Measurements from ENCODE around the gene EPO.
"Not testable (repeated sequence)": the region's sequence is repeated elsewhere in the genome, so short reads cannot be mapped to it uniquely, and the experiment has no call there.

EPO gene

DNA sequence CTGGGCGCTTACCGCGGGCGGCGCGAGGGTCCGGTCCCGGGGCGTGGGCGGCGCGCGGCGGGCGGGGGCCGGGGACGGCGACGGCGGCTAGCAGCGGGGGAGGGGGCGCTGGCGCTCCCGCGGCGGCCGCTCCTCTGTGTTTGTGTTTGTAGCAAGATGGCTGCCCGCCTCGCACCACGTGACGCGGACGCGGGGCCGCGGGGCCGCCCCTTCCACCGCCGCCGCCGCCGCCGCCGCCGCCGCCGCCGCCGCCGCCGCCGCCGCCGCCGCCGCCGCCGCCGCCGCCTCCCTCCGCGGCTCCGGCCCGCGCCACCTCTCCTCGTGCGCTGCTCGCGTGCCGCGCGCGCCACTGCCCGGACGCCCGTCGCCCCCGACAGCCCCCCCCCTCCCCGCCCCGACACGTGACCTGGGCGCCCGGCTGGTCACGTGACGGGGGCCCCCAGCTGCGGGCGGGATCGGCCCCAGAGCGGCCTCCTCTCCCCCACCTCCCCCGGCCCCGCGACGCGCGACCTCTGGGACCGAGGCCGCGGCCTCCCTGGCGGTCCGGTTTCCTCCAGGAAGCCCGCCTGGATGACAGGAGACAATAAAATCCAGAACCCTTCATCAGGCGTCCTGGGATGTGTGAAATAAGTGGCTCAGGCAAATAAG lies 26.0 kb upstream of the EPO start, which contains the start of gene GIGYF1:
Gene GIGYF1, minus strand, starts transcription at position 153 of the 648 bp plus-strand sequence. CDS start 6,012 bp downstream, outside the sequence.
- TF ChIP-seq L3MBTL2 (conservative IDR thresholded peaks at IDR 0.05) (peak; percentile 97), CTBP1 (IDR thresholded peaks at IDR 0.05; ENCODE audit: borderline replicate concordance) (no peak), FOXM1 (IDR thresholded peaks at IDR 0.05; ENCODE audit: borderline replicate concordance) (no peak), HDGF (IDR thresholded peaks at IDR 0.05; ENCODE audit: borderline replicate concordance) (no peak), ARNT (IDR thresholded peaks at IDR 0.05) (no peak), ELF4 (IDR thresholded peaks at IDR 0.05) (no peak), ZNF384 (IDR thresholded peaks at IDR 0.05) (no peak)
- peak; percentile 82 for DNase-seq (ENCODE audit: extremely low spot score)
- ChIA-PET CTCF (interaction anchor here (0.5 kb wide), 1 partner anchor 32 kb away, joined by 3 read pairs; no protein-coding TSS in a partner anchor), POLR2A (interaction anchor here (0.6 to 6.5 kb wide), 7 partner anchors 9 to 158 kb away, joined by 3 to 61 read pairs (median 4); partner anchors contain the start of genes FBXO24, MOSPD3, POP7 and SLC12A9)

DNA sequence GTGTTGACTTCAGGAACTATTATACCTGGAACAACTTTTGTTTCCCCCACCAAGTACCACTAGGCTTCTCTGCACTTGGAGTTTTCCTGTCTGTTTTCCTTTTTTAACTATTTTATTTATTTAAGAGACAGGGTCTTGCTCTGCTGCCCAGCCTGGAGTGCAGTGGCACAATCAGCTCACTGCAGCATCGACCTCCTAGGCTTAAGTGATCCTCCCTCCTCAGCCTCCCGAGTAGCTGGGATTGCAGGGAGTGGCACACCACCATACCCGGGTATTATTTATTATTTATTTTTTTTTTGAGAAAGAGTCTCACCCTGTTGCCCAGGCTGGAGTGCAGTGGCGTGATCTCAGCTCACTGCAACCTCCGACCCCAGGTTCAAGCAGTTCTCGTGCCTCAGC lies 24.1 kb upstream of the EPO start:
- ChIA-PET POLR2A (interaction anchor here (1.2 to 6.5 kb wide), 2 partner anchors 9 to 156 kb away, joined by 3 to 61 read pairs; partner anchors contain the start of genes POP7 and SLC12A9), CTCF (interaction anchor here (2.5 kb wide), 1 partner anchor 9 kb away, joined by 17 read pairs; the partner anchor contains the start of gene POP7)
- no peak for DNase-seq (ENCODE audit: extremely low spot score)
- TF ChIP-seq LEF1 (IDR thresholded peaks at IDR 0.05; ENCODE audit: borderline replicate concordance) (no peak), SP1 (IDR thresholded peaks at IDR 0.05) (no peak), L3MBTL2 (conservative IDR thresholded peaks at IDR 0.05) (no peak), SUZ12 (IDR thresholded peaks at IDR 0.05) (no peak), NFRKB (IDR thresholded peaks at IDR 0.05) (no peak), FOXK2 (IDR thresholded peaks at IDR 0.05) (no peak), ZNF384 (IDR thresholded peaks at IDR 0.05) (no peak), HDGF (IDR thresholded peaks at IDR 0.05; ENCODE audit: borderline replicate concordance) (no peak)
- TF ChIP-seq, protein P1, sequence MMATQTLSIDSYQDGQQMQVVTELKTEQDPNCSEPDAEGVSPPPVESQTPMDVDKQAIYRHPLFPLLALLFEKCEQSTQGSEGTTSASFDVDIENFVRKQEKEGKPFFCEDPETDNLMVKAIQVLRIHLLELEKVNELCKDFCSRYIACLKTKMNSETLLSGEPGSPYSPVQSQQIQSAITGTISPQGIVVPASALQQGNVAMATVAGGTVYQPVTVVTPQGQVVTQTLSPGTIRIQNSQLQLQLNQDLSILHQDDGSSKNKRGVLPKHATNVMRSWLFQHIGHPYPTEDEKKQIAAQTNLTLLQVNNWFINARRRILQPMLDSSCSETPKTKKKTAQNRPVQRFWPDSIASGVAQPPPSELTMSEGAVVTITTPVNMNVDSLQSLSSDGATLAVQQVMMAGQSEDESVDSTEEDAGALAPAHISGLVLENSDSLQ (IDR thresholded peaks at IDR 0.05), result no peak

DNA sequence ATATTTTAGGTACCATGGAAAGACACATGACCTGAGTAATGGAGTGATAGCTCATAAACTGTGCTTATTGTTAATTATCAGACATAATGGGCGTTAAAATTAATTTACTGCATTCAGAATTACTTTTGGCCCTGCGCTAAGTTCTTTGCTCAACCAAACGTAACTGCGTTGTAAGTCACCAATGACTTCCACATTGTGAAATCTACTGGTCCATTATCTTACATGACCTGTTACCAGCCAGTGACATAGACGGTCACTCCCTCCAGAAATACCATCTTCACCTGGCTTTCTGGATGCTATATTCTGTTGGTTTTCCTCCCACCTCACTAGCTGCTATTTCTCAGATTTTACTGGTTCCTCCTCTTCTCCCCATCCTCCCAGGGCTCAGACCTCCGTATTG lies 21.2 kb upstream of the EPO start:
- no peak for DNase-seq (ENCODE audit: extremely low spot score)
- TF ChIP-seq L3MBTL2 (conservative IDR thresholded peaks at IDR 0.05) (no peak), ELF4 (IDR thresholded peaks at IDR 0.05) (no peak), NFRKB (IDR thresholded peaks at IDR 0.05) (no peak), TARDBP (IDR thresholded peaks at IDR 0.05) (no peak), CTBP1 (IDR thresholded peaks at IDR 0.05; ENCODE audit: borderline replicate concordance) (no peak), HDGF (IDR thresholded peaks at IDR 0.05; ENCODE audit: borderline replicate concordance) (no peak)
- TF ChIP-seq, protein P1 (IDR thresholded peaks at IDR 0.05), result no peak
- POLR2A ChIA-PET, result no interaction called here
- CTCF ChIA-PET, result interaction anchor here (1.2 kb wide), 1 partner anchor 135 kb away, joined by 6 read pairs; no protein-coding TSS in a partner anchor

DNA sequence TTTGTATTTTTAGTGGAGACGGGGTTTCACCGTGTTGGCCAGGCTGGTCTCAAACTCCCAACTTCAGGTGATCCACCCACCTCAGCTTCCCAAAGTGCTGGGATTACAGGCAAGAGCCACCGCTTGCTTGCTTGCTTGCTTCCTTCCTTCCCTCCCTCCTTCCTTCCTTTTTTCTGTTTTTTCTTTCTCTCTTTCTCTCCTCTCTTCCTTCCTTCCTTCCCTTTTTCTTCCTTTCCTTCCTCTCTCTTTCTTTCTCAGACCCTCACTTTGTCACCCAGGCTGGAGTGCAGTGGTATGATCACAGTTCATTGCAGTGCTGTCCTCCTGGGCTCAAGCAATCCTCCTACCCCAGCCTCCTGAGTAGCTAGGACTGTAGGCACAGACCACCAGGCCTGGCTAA lies 19.2 kb upstream of the EPO start:
- CTCF ChIA-PET; DNase-seq (ENCODE audit: extremely low spot score): not testable (repeated sequence)
- POLR2A ChIA-PET, result interaction anchor here (1.4 kb wide), 1 partner anchor 151 kb away, joined by 5 read pairs; the partner anchor contains the start of gene SLC12A9

DNA sequence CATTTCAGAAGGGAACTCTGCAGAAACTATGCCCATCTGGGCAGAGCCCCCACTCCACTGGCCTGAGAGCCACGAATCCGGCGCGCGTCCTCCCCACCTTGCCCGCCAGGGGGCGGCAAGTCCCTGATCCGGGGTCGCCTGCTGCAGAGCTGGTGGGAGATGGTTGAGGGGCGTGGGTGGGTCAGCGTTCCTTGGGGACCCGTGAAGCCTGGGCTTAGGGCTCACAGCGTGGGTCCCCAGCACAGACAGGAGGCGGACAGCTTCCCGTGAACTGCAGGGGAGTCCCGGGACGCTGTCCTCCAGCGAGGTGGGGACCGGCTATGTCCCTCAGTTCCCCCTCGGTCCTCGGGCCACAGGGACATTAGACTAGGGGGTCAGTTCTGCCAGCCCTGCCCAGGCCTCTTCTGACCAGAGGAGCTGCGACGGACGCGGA lies 14.9 kb upstream of the EPO start:
- TF ChIP-seq ARNT (IDR thresholded peaks at IDR 0.05), result no peak
- TF ChIP-seq SUZ12 (IDR thresholded peaks at IDR 0.05), result no peak
- TF ChIP-seq FOXM1 (IDR thresholded peaks at IDR 0.05; ENCODE audit: borderline replicate concordance), result no peak
- no peak for TF ChIP-seq BHLHE40 (IDR thresholded peaks at IDR 0.05; ENCODE audit: borderline replicate concordance)
- no peak for TF ChIP-seq NFRKB (IDR thresholded peaks at IDR 0.05)
- no peak for TF ChIP-seq TARDBP (IDR thresholded peaks at IDR 0.05)
- TF ChIP-seq FOXK2 (IDR thresholded peaks at IDR 0.05), result no peak
- TF ChIP-seq, protein P1 (IDR thresholded peaks at IDR 0.05), result no peak
- POLR2A ChIA-PET, result interaction anchor here (0.6 to 4.8 kb wide), 42 partner anchors 10 to 460 kb away, joined by 3 to 68 read pairs (median 5); partner anchors contain the start of genes EPHB4, EPO, FBXO24 and GIGYF1
- peak; percentile 87 for DNase-seq (ENCODE audit: extremely low spot score)
- CTCF ChIA-PET, result interaction anchor here (0.6 to 3.0 kb wide), 18 partner anchors 10 to 374 kb away, joined by 3 to 23 read pairs (median 4); partner anchors contain the start of genes FBXO24, LRCH4 and SLC12A9

DNA sequence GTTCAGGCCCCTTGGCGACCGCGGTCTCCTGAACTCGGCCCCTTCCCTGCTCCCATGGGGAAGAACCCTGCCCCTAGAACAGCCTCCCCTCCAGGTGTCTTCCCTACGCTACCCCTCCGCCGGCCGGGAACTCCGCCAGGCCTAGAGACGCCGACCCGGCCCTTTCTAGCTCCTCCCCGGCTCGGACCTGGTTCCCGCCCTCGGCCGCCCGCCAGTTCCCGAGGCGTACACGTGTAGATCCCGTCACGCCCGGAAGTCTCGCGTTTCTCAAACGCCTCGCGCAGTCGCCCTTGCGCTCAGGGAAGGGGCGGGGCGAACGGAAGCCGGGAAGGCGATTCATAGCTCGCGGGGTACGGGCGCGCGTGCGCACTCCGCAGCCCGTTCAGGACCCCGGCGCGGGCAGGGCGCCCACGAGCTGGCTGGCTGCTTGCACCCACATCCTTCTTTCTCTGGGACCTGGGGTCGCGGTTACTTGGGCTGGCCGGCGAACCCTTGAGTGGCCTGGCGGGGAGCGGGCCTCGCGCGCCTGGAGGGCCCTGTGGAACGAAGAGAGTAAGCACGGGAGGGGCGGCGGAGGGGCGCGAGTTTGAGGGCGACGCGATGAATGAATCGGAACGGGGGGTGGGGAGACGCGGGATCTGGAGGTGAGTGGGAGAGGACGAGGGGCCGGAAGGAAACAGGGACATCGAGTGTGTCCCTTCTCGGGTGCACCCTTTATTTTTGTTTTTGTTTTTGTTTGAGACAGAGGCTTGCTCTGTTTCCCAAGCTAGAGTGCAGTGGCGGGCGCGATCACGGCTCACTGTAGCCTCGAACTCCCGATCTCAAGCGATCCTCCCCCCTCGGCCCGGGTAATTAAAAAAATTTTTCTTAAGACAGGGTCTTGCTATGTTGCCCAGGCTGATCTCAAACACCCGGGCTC lies 14.3 kb upstream of the EPO start, which contains the start of gene POP7:
Gene POP7, plus strand, starts transcription at position 369 of the 919 bp plus-strand sequence. CDS start 710 bp downstream, outside the sequence.
- ChIA-PET POLR2A (interaction anchor here (0.6 to 4.8 kb wide), 44 partner anchors 9 to 460 kb away, joined by 3 to 68 read pairs (median 4); partner anchors contain the start of genes EPHB4, EPO, FBXO24 and GIGYF1), CTCF (interaction anchor here (0.9 to 3.0 kb wide), 16 partner anchors 10 to 147 kb away, joined by 3 to 23 read pairs (median 4); partner anchors contain the start of genes FBXO24, LRCH4 and SLC12A9)
- TF ChIP-seq L3MBTL2 (conservative IDR thresholded peaks at IDR 0.05), result peak; percentile 78
- no peak for TF ChIP-seq SUZ12 (IDR thresholded peaks at IDR 0.05)
- TF ChIP-seq FOXK2 (IDR thresholded peaks at IDR 0.05), result no peak
- no peak for TF ChIP-seq TARDBP (IDR thresholded peaks at IDR 0.05)
- TF ChIP-seq ELF4 (IDR thresholded peaks at IDR 0.05), result peak; percentile 65; the same call in 1 of the 2 replicates
- peak; percentile 98 for DNase-seq (ENCODE audit: extremely low spot score)

All from HEK293T (cell line).